HT1080 (cell line): ENCODE data around the gene LATS2. TPM values are rescaled to one million over a fixed set of nuclear protein-coding genes. Genes with fewer than 3 reads are reported as not detected.

ENCODE experiments used
- DNase-seq: peaks from one replicate; pipeline ENCODE4 v3.0.0-alpha.2; 2015; ENCODE audit warnings: low read depth
- polyA plus RNA-seq, 2 experiments: library from polyadenylated mRNA; depleted of rRNA; stranded (reverse); fragments of >200 nt; gene quantifications; 2 replicates each; pipeline ENCODE4 v1.2.3, GENCODE V29; 2015
- total RNA-seq: library from RNA; depleted of rRNA; stranded (reverse); fragments of >200 nt; shearing (Covaris generic); gene quantifications from 2 replicates; pipeline ENCODE4 v1.2.3, GENCODE V29; 2014; rRNA removed

LATS2 gene
- total RNA-seq, result 11.7 and 11.8 TPM in 2 replicates
- 14.1 and 17.7 TPM in 2 replicates for polyA plus RNA-seq (2015; cell fraction: cytosol; rRNA removed)
- 12.8 and 17.2 TPM in 2 replicates for polyA plus RNA-seq (2015; cell fraction: nucleus; rRNA removed)

- DNase-seq, result peak; percentile 95
These were observed at the start of gene LATS2 for GRCh38 chr13:21061029-21061763. Gene LATS2 (minus strand): TSS chr13:21061586. CDS start chr13:21046026, 15,560 bp downstream.

- DNase-seq, result no peak
These were observed 47.8 kb upstream of the LATS2 start for GRCh38 chr13:21109168-21109567.

- DNase-seq, result peak; percentile 55
These were observed 44.7 kb upstream of the LATS2 start for GRCh38 chr13:21106089-21106488.

- no peak for DNase-seq
These were observed 43.0 kb upstream of the LATS2 start for GRCh38 chr13:21104199-21105019.

- DNase-seq, result no peak
These were observed 40.6 kb upstream of the LATS2 start for GRCh38 chr13:21101865-21102576.

GRCh38 chr13:21100994-21101757 lies 39.8 kb upstream of the LATS2 start:
- DNase-seq, result no peak

GRCh38 chr13:21100211-21100610 lies 38.8 kb upstream of the LATS2 start:
- no peak for DNase-seq

GRCh38 chr13:21095311-21095710 lies 33.9 kb upstream of the LATS2 start:
- no peak for DNase-seq

- no peak for DNase-seq
These were observed 28.4 kb upstream of the LATS2 start for GRCh38 chr13:21089830-21090229.

GRCh38 chr13:21088534-21088933 lies 27.1 kb upstream of the LATS2 start:
- DNase-seq, result no peak

- DNase-seq, result no peak
These were observed 25.5 kb upstream of the LATS2 start for GRCh38 chr13:21086929-21087328.

GRCh38 chr13:21081926-21082325 lies 20.5 kb upstream of the LATS2 start:
- DNase-seq, result no peak

- no peak for DNase-seq
These were observed 19.2 kb upstream of the LATS2 start for GRCh38 chr13:21080593-21080891.

- DNase-seq, result peak; percentile 88
These were observed 18.6 kb upstream of the LATS2 start for GRCh38 chr13:21079761-21080592.

GRCh38 chr13:21079221-21079620 lies 17.8 kb upstream of the LATS2 start:
- DNase-seq, result no peak

- no peak for DNase-seq
These were observed 17.1 kb upstream of the LATS2 start for GRCh38 chr13:21078501-21078900.

- no peak for DNase-seq
These were observed 16.5 kb upstream of the LATS2 start for GRCh38 chr13:21077788-21078353.

GRCh38 chr13:21077076-21077787 lies 15.8 kb upstream of the LATS2 start:
- no peak for DNase-seq

GRCh38 chr13:21076253-21076652 lies 14.9 kb upstream of the LATS2 start:
- DNase-seq, result no peak
